Activated naive CD8-positive, alpha-beta T cell treated with anti-CD3 and anti-CD28 coated beads for 36 hours (primary cell): Measurements from ENCODE around the gene ANKRD30A. TPM values are rescaled to one million over a fixed set of nuclear protein-coding genes. Genes with fewer than 3 reads are reported as not detected.
"Not testable (repeated sequence)": the region's sequence is repeated elsewhere in the genome, so short reads cannot be mapped to it uniquely, and the experiment has no call there.

Experiments used
- DNase-seq: peaks from one replicate; pipeline ENCODE4 v3.0.0; 2021
- H3K27ac Mint-ChIP-seq: one replicate; pipeline ENCODE4 v1.8.0; 2022; ENCODE audit warnings: mild to moderate bottlenecking, moderate library complexity, mixed read lengths
- H3K27me3 Mint-ChIP-seq: one replicate; pipeline ENCODE4 v1.8.0; 2022; ENCODE audit warnings: mild to moderate bottlenecking, mixed read lengths
- H3K36me3 Mint-ChIP-seq: one replicate; pipeline ENCODE4 v1.8.0; 2021; ENCODE audit warnings: mild to moderate bottlenecking, mixed read lengths
- H3K4me1 Mint-ChIP-seq: one replicate; pipeline ENCODE4 v1.8.0; 2021; ENCODE audit warnings: mixed read lengths
- H3K4me3 Mint-ChIP-seq: one replicate; pipeline ENCODE4 v1.8.0; 2022; ENCODE audit warnings: mild to moderate bottlenecking, moderate library complexity, mixed read lengths
- H3K9me3 Mint-ChIP-seq: one replicate; pipeline ENCODE4 v1.8.0; 2022; ENCODE audit warnings: mixed read lengths
- total RNA-seq, 2 experiments: library from RNA; stranded (reverse); gene quantifications; one replicate each; pipeline ENCODE4 v1.2.3, GENCODE V29; 2021

Gene ANKRD30A, protein sequence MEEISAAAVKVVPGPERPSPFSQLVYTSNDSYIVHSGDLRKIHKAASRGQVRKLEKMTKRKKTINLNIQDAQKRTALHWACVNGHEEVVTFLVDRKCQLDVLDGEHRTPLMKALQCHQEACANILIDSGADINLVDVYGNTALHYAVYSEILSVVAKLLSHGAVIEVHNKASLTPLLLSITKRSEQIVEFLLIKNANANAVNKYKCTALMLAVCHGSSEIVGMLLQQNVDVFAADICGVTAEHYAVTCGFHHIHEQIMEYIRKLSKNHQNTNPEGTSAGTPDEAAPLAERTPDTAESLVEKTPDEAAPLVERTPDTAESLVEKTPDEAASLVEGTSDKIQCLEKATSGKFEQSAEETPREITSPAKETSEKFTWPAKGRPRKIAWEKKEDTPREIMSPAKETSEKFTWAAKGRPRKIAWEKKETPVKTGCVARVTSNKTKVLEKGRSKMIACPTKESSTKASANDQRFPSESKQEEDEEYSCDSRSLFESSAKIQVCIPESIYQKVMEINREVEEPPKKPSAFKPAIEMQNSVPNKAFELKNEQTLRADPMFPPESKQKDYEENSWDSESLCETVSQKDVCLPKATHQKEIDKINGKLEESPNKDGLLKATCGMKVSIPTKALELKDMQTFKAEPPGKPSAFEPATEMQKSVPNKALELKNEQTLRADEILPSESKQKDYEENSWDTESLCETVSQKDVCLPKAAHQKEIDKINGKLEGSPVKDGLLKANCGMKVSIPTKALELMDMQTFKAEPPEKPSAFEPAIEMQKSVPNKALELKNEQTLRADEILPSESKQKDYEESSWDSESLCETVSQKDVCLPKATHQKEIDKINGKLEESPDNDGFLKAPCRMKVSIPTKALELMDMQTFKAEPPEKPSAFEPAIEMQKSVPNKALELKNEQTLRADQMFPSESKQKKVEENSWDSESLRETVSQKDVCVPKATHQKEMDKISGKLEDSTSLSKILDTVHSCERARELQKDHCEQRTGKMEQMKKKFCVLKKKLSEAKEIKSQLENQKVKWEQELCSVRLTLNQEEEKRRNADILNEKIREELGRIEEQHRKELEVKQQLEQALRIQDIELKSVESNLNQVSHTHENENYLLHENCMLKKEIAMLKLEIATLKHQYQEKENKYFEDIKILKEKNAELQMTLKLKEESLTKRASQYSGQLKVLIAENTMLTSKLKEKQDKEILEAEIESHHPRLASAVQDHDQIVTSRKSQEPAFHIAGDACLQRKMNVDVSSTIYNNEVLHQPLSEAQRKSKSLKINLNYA (N-terminal part only)
- total RNA-seq, result not detected

DNA sequence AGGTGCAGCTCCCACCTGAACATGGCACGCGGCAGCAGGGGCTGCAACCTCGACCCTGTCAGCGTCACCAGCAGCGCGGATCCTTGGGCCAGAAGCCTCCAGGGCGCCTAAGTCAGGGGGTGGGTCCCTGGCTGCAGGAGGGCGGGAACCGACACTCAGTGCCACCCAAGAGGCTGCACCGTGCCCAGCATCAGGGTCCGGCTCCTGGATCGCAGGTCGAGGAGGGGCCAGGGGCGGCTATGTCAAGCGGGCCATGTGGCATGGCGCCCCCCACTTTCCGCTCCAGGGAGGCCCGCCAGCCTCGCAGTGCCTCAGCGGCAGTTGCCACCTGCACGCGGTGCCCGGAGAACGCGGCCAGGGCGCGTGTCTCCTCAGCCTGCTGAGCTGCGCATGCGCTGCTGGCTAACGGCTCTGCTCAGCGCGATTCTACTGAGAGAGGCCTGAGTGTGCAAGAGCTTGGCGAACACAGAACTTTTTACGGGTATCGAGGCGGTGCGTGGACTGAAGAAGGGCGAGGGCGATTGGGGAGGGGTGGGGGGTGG, at the start of gene ANKRD30A:
Gene ANKRD30A (plus strand): TSS at position 408 of the 542 bp plus-strand sequence. CDS start 190 bp downstream, outside the sequence.
- Mint-ChIP-seq H3K36me3 (no peaks in the 10 kb centered on the region), H3K27ac (no peak within 1 kb of the TSS), H3K4me3 (no peak within 1 kb of the TSS), H3K27me3 (no peaks in the 10 kb centered on the region), H3K4me1 (no peaks in the 10 kb centered on the region), H3K9me3 (no peaks in the 10 kb centered on the region)
- no peak for DNase-seq

- DNase-seq, H3K27ac Mint-ChIP-seq, H3K4me3 Mint-ChIP-seq, H3K9me3 Mint-ChIP-seq, H3K27me3 Mint-ChIP-seq, H3K36me3 Mint-ChIP-seq, H3K4me1 Mint-ChIP-seq: not testable (repeated sequence)
These were observed 49.3 kb upstream of the ANKRD30A start for GRCh38 chr10:37076083-37076482.

DNA sequence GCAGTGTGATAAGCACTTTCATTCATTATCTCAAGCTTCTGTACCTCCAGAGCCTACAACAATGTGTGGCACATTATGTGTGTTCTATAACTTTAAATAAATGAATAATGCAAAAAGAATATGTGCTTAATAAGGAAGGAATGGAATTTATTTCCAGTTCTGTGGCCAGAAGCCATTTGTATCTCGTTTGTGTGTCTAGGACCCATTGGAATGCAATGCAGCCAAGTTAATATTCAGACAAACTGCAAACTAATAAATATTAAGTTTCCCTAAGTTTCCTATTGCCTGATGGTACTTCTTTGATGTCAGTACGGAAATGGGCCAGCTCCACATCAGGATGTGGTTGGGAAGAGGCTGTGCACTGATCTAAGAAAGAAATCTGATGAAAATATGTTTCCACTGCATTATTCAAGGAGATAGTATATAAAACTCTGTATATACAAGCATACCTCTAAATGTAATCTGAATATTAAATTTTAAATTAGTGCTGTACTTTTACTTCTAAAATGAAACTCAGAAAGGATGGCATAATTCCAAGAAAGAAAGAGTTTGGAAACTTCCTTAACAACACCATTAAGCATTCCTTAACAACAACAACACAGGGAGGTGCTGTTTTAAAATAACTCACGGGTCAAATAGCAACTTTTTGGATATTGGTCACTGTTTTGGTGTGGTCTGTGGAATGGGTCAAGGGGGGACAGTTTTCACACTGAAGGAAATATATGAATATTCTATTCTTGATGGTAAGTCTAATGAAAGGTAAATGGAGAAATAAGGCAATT, 29.4 kb upstream of the ANKRD30A start:
- Mint-ChIP-seq H3K4me3 (no peak overlapping the region), H3K4me1 (no peaks in the 10 kb centered on the region), H3K9me3 (peaks cover 6% of the 10 kb centered on the region), H3K27ac (no peak overlapping the region), H3K36me3 (no peaks in the 10 kb centered on the region), H3K27me3 (no peaks in the 10 kb centered on the region)
- no peak for DNase-seq

GRCh38 chr10:37101261-37101660, 24.1 kb upstream of the ANKRD30A start:
- Mint-ChIP-seq H3K4me3 (no peak overlapping the region), H3K9me3 (peaks cover 2% of the 10 kb centered on the region), H3K27ac (no peak overlapping the region), H3K36me3 (no peaks in the 10 kb centered on the region), H3K4me1 (no peaks in the 10 kb centered on the region), H3K27me3 (no peaks in the 10 kb centered on the region)
- no peak for DNase-seq

DNA sequence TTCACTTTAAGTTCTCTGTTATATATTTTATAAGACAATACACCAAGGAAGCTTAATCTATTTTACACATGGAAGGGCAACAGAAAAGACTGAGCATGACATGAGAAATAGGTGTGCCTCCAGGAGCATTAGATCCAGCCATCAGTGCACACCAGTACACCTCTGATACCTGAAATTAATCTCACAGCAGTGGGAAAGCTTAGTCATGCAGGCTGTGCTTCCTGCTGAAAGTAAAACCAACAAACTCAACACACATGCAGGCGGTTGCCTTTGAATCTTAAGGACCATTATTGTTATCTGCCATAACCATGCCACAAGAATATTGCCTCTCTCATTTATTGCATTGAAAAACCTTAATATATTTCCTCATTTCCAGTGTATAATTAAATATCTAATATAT, 16.4 kb upstream of the ANKRD30A start:
- no peak overlapping the region for H3K27ac Mint-ChIP-seq
- H3K4me3 Mint-ChIP-seq, result no peak overlapping the region
- DNase-seq, result no peak
- peaks cover 5% of the 10 kb centered on the region for H3K9me3 Mint-ChIP-seq
- no peaks in the 10 kb centered on the region for H3K36me3 Mint-ChIP-seq
- H3K4me1 Mint-ChIP-seq, result no peaks in the 10 kb centered on the region
- H3K27me3 Mint-ChIP-seq, result no peaks in the 10 kb centered on the region

DNA sequence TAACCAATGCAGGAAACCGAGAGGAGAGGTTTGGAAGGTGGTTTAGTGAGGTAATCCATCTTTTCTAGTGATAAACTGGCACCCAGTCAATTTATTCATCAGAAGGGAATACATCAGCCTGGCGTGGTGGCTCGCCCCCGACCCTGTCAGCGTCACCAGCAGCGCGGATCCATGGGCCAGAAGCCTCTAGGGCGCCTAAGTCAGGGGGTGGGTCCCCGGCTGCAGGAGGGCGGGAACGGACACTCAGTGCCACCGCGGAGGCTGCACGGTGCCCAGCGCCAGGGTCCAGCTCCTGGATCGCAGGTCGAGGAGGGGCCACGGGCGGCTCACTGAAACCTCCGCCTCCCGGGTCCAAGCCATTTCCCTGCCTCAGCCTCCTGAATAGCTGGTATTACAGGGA, 866 bp upstream of the ANKRD30A start:
- H3K36me3 Mint-ChIP-seq, result no peaks in the 10 kb centered on the region
- no peaks in the 10 kb centered on the region for H3K4me1 Mint-ChIP-seq
- no peak overlapping the region for H3K27ac Mint-ChIP-seq

GRCh38 chr10:37125921-37126320, 523 bp downstream of the ANKRD30A start:
- Mint-ChIP-seq H3K9me3 (no peaks in the 10 kb centered on the region), H3K36me3 (no peaks in the 10 kb centered on the region), H3K27me3 (no peaks in the 10 kb centered on the region), H3K4me1 (no peaks in the 10 kb centered on the region), H3K4me3 (no peak overlapping the region), H3K27ac (no peak overlapping the region)
- no peak for DNase-seq

More for the DNA sequence above, 866 bp upstream of the ANKRD30A start:
- Mint-ChIP-seq H3K27me3 (no peaks in the 10 kb centered on the region), H3K9me3 (no peaks in the 10 kb centered on the region), H3K4me3 (no peak overlapping the region)
- no peak for DNase-seq

GRCh38 chr10:37146443-37146842, 21.0 kb downstream of the ANKRD30A start:
- H3K4me3 Mint-ChIP-seq, result no peak overlapping the region
- H3K27ac Mint-ChIP-seq, result no peak overlapping the region

GRCh38 chr10:37162430-37162829, 37.0 kb downstream of the ANKRD30A start:
- not testable (repeated sequence) for H3K36me3 Mint-ChIP-seq, H3K4me3 Mint-ChIP-seq, H3K27ac Mint-ChIP-seq, H3K4me1 Mint-ChIP-seq, H3K9me3 Mint-ChIP-seq, H3K27me3 Mint-ChIP-seq, DNase-seq

More at GRCh38 chr10:37146443-37146842, 21.0 kb downstream of the ANKRD30A start:
- DNase-seq, result no peak
- Mint-ChIP-seq H3K9me3 (peaks cover 6% of the 10 kb centered on the region), H3K4me1 (no peaks in the 10 kb centered on the region), H3K36me3 (no peaks in the 10 kb centered on the region), H3K27me3 (no peaks in the 10 kb centered on the region)

GRCh38 chr10:37171945-37172344, 46.5 kb downstream of the ANKRD30A start:
- H3K27me3 Mint-ChIP-seq, H3K27ac Mint-ChIP-seq, H3K4me3 Mint-ChIP-seq, DNase-seq, H3K4me1 Mint-ChIP-seq, H3K9me3 Mint-ChIP-seq, H3K36me3 Mint-ChIP-seq: not testable (repeated sequence)

- H3K9me3 Mint-ChIP-seq, H3K36me3 Mint-ChIP-seq, H3K4me1 Mint-ChIP-seq, H3K27ac Mint-ChIP-seq, H3K4me3 Mint-ChIP-seq, DNase-seq, H3K27me3 Mint-ChIP-seq: not testable (repeated sequence)
These were observed 52.9 kb downstream of the ANKRD30A start for GRCh38 chr10:37178296-37178695.

GRCh38 chr10:37182719-37183118, 57.3 kb downstream of the ANKRD30A start:
- H3K4me3 Mint-ChIP-seq, H3K27me3 Mint-ChIP-seq, H3K9me3 Mint-ChIP-seq, H3K4me1 Mint-ChIP-seq, H3K27ac Mint-ChIP-seq, H3K36me3 Mint-ChIP-seq, DNase-seq: not testable (repeated sequence)

DNA sequence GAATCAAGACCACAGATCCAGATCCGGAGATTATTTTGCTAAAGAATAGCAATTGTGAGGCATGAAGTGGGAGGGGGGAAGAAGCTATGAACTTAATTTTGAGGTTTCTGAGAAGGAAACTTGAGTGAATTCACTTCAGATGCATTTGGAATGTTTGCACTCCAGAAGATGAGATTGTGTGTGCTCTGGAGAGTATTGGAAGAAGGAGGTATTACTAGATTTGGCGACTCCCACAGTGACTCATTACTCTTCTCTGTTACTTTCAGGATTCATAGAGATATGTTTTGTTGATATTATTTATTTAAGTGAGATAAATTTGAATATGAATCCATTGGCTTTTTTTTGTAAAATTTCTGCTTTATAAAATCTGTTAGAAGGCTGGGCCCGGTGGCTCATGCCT, 80.7 kb downstream of the ANKRD30A start:
- DNase-seq, result no peak
- Mint-ChIP-seq H3K36me3 (no peaks in the 10 kb centered on the region), H3K9me3 (peaks cover 24% of the 10 kb centered on the region), H3K4me3 (no peak overlapping the region), H3K4me1 (no peaks in the 10 kb centered on the region), H3K27me3 (no peaks in the 10 kb centered on the region), H3K27ac (no peak overlapping the region)

GRCh38 chr10:37220866-37221265, 95.5 kb downstream of the ANKRD30A start:
- DNase-seq, result no peak
- H3K36me3 Mint-ChIP-seq, result no peaks in the 10 kb centered on the region
- H3K4me1 Mint-ChIP-seq, result no peaks in the 10 kb centered on the region
- H3K27ac Mint-ChIP-seq, result no peak overlapping the region
- no peak overlapping the region for H3K4me3 Mint-ChIP-seq
- H3K27me3 Mint-ChIP-seq, result no peaks in the 10 kb centered on the region
- peaks cover 6% of the 10 kb centered on the region for H3K9me3 Mint-ChIP-seq
